Ectodermal cell (in vitro differentiated cells): ENCODE data around the gene C6orf163. TPM values are rescaled to one million over a fixed set of nuclear protein-coding genes. Genes with fewer than 3 reads are reported as not detected.
"Not testable (repeated sequence)": the region's sequence is repeated elsewhere in the genome, so short reads cannot be mapped to it uniquely, and the experiment has no call there.

Experiments
- H3K27ac ChIP-seq: 2 replicates; pipeline ENCODE4 v1.7.0; 2013; ENCODE audit warnings: mild to moderate bottlenecking, low read depth, low read length; ENCODE audit not compliant: insufficient read depth, poor library complexity, severe bottlenecking
- H3K27me3 ChIP-seq: 2 replicates; pipeline ENCODE4 v1.7.0; 2013; ENCODE audit warnings: mild to moderate bottlenecking, low read length; ENCODE audit not compliant: insufficient read depth, control insufficient read depth, poor library complexity, severe bottlenecking
- H3K36me3 ChIP-seq: one replicate; pipeline ENCODE4 v1.7.0; 2013; ENCODE audit warnings: low read length; ENCODE audit not compliant: control insufficient read depth, insufficient read depth
- H3K4me1 ChIP-seq: one replicate; pipeline ENCODE4 v1.7.0; 2013; ENCODE audit warnings: low read length; ENCODE audit not compliant: control insufficient read depth, insufficient read depth
- H3K4me3 ChIP-seq: 2 replicates; pipeline ENCODE4 v1.7.0; 2013; ENCODE audit warnings: low read depth, low read length, control low read depth; ENCODE audit not compliant: insufficient read depth
- H3K9me3 ChIP-seq: 2 replicates; pipeline ENCODE4 v1.7.0; 2013; ENCODE audit warnings: mild to moderate bottlenecking, low read length, moderate library complexity; ENCODE audit not compliant: control insufficient read depth
- WGBS, 2 experiments: methylation state at CpG; one replicate each; pipeline ENCODE4 v1.1.7; 2013; ENCODE audit warnings: missing lambda C conversion rate in 2 of 2; 5-methylcytosine and 5-hydroxymethylcytosine counted together
- polyA plus RNA-seq, 4 experiments: library from polyadenylated mRNA; stranded (reverse); fragments of 50-300 nt; gene quantifications; one replicate each; pipeline ENCODE4 v1.2.3, GENCODE V29; 2013

Gene C6orf163
- polyA plus RNA-seq (2013, experiment 1 of 4) = 3.2 TPM
- 3.3 TPM for polyA plus RNA-seq (2013, experiment 2 of 4)
- polyA plus RNA-seq (2013, experiment 3 of 4) = 2.8 TPM
- 2.5 TPM for polyA plus RNA-seq (2013, experiment 4 of 4)

GRCh38 chr6:87344731-87345130 is at the start of gene C6orf163:
Gene C6orf163 (plus strand): TSS chr6:87344813. CDS start chr6:87345100, 287 bp downstream.
- no peak within 1 kb of the TSS for H3K27ac ChIP-seq
- no peaks in the 10 kb centered on the region for H3K9me3 ChIP-seq
- H3K27me3 ChIP-seq = no peaks in the 10 kb centered on the region
- no peaks in the 10 kb centered on the region for H3K36me3 ChIP-seq
- no peak within 1 kb of the TSS for H3K4me3 ChIP-seq
- H3K4me1 ChIP-seq = no peaks in the 10 kb centered on the region
- WGBS, 2 experiments = 82 to 93% methylated on average over 1 of the region's 2 CpGs

DNA sequence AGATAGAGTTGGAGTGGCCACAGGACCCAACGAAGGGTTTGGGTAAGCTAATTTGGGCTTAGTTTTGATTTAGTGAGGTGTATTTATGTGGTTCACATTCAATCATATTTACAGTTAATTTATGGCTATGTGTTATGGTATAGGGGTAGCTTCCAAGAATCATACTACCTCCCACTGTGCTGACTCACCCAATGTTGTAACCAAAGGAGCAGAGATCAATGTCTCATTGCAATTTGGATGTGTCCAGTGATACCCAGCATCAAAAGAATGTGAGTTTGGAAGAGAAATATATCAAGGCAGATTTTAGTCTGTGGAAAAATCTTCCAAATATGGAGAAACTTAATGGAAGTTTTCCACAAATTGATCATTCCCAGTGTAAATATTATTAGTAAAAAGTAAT is 47.5 kb upstream of the C6orf163 start:
- no peak overlapping the region for H3K27ac ChIP-seq
- no peak overlapping the region for H3K4me3 ChIP-seq
- WGBS, 2 experiments = no CpG with 5 or more reads among the region's 1 CpG
- H3K4me1 ChIP-seq = no peaks in the 10 kb centered on the region
- H3K9me3 ChIP-seq = no peaks in the 10 kb centered on the region
- no peaks in the 10 kb centered on the region for H3K36me3 ChIP-seq
- no peaks in the 10 kb centered on the region for H3K27me3 ChIP-seq

DNA sequence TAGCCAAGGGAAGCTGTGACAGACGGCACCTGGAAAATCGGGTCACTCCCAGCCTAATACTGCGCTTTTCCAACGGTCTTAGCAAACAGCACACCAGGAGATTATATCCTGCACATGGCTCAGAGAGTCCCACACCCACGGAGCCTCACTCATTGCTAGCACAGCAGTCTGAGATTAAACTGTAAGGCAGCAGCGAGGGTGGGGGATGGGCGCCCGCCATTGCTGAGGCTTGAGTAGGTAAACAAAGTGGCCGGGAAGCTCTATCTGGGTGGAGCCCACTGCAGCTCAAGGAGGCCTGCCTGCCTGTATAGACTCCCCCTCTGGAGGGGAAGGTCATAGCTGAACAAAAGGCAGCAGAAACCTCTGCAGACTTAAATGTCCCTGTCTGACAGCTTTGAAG is 43.3 kb upstream of the C6orf163 start:
- not testable (repeated sequence) for H3K36me3 ChIP-seq, H3K27me3 ChIP-seq, H3K4me3 ChIP-seq, H3K9me3 ChIP-seq, H3K27ac ChIP-seq, H3K4me1 ChIP-seq
- 84 to 85% methylated on average over 9 of the region's 9 CpGs for WGBS, 2 experiments

DNA sequence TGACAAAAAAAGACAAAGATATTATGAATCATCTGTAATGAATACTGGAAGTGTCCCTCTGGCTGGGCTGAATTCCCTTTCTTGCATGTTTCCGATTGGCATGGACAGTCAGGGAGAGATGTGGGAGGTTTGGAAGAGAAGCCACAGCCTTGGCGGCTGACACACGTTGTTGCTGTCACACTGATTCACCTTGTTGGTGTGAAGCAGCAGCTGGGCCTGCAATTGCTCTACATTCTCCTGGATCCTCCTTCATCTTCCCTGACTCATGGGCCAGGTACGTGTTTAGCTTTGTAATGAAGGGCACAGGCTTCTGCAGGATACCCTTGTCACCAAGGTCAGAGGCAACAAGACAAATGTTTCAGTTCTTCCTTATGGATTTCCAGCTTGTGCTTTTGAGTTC is 35.6 kb upstream of the C6orf163 start:
- WGBS, 2 experiments = 79 to 85% methylated on average over 4 of the region's 4 CpGs
- Histone ChIP-seq H3K27ac (no peak overlapping the region), H3K4me1 (no peaks in the 10 kb centered on the region), H3K9me3 (no peaks in the 10 kb centered on the region), H3K4me3 (no peak overlapping the region), H3K36me3 (no peaks in the 10 kb centered on the region), H3K27me3 (no peaks in the 10 kb centered on the region)

DNA sequence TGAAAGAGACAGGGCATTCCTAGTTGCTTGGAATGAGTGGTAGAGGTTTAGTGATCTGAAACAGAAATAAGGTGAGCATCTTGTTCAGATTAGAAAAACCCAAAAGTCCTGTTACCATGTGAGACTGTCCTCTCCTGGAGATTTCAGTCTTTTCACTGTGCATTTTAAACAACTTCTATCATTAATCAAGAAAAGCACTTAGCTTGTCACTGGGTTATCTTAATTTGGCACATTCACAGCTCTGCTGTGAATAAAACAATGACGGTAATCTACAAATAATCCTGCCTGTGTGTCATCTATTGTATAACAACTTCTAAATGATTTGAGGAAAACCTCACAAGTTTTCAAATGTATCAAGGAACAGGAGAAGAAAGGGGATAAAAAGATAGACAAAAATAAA is 31.8 kb upstream of the C6orf163 start:
- WGBS, 2 experiments = no CpG with 5 or more reads among the region's 1 CpG
- Histone ChIP-seq H3K4me3 (no peak overlapping the region), H3K27me3 (no peaks in the 10 kb centered on the region), H3K27ac (no peak overlapping the region), H3K9me3 (no peaks in the 10 kb centered on the region), H3K36me3 (no peaks in the 10 kb centered on the region), H3K4me1 (no peaks in the 10 kb centered on the region)

DNA sequence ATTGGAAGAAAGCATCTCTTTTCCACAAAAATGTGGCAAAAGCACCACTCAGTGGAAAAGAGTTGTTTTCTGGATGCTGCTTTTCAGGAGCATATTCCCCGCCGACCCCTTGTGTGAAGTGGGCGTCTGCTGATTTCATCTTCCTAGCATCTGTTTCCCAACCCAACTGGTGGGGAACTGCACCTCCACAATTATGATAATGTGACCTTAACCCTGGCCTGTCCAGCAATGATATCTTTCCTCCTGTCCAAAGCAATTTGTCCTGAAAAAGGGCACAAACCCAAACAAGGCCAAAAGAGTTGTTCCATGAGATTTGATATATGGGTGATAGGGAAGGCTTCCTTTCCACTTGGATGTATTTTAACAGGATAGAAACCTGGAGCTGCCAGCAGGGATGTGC is 29.5 kb upstream of the C6orf163 start:
- H3K4me1 ChIP-seq = no peaks in the 10 kb centered on the region
- 95 to 98% methylated on average over 3 of the region's 3 CpGs for WGBS, 2 experiments
- H3K27me3 ChIP-seq = no peaks in the 10 kb centered on the region
- no peaks in the 10 kb centered on the region for H3K36me3 ChIP-seq
- H3K9me3 ChIP-seq = no peaks in the 10 kb centered on the region
- no peak overlapping the region for H3K4me3 ChIP-seq
- H3K27ac ChIP-seq = no peak overlapping the region

DNA sequence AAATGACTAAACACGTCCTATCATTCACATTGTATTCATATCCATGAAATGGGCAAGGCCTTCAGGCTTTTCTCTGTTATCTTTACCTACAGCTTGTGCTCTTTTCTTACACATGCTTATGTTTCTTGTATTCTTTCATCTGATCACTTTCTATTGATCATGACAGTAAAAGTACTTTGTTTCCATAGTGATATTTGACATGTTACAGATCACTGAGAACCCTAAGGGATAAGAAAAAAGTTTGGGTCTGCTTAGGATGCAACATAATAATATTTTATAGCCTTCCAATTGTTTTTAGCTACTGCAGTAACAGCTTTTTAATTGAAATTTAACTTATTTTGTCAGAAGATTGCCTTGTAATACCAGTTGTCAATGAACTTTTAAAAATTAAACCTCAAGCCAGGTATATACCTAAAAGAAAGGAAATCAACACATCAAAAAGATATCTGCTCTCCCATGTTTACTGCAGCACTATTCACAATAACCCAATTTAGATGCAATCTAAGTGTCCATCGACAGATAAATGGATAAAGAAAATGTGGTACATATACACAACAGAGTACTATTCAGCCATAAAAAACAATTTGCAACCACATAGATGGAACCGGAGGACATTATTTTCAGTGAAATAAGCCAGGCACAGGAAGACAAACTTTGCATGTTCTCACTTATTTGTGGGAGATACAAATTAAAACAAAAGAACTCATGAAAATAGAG is 25.2 kb upstream of the C6orf163 start:
- H3K9me3 ChIP-seq = no peaks in the 10 kb centered on the region
- H3K4me1 ChIP-seq = no peaks in the 10 kb centered on the region
- H3K4me3 ChIP-seq = no peak overlapping the region
- H3K27me3 ChIP-seq = no peaks in the 10 kb centered on the region
- no peak overlapping the region for H3K27ac ChIP-seq
- H3K36me3 ChIP-seq = no peaks in the 10 kb centered on the region
- WGBS, 2 experiments = 81 to 94% methylated on average over 2 of the region's 3 CpGs

GRCh38 chr6:87322304-87323212 is 22.1 kb upstream of the C6orf163 start, which contains the start of gene SMIM8:
Gene SMIM8 (plus strand): TSS chr6:87322588. CDS start chr6:87337032, 14,444 bp downstream.
- 2% methylated on average over 59 to 60 of the region's 60 CpGs for WGBS, 2 experiments
- Histone ChIP-seq H3K4me3 (peak within 1 kb of the TSS; percentile 99), H3K4me1 (no peaks in the 10 kb centered on the region), H3K27me3 (no peaks in the 10 kb centered on the region), H3K9me3 (no peaks in the 10 kb centered on the region), H3K27ac (no peak within 1 kb of the TSS), H3K36me3 (no peaks in the 10 kb centered on the region)

- 91 to 95% methylated on average over 1 of the region's 1 CpG for WGBS, 2 experiments
- H3K4me1 ChIP-seq, H3K36me3 ChIP-seq, H3K27ac ChIP-seq, H3K9me3 ChIP-seq, H3K4me3 ChIP-seq, H3K27me3 ChIP-seq: not testable (repeated sequence)
Observed at GRCh38 chr6:87323880-87324279, 20.7 kb upstream of the C6orf163 start.

- Histone ChIP-seq H3K27ac (no peak overlapping the region), H3K4me3 (no peak overlapping the region), H3K36me3 (no peaks in the 10 kb centered on the region), H3K4me1 (peaks cover under 1% of the 10 kb centered on the region), H3K9me3 (no peaks in the 10 kb centered on the region), H3K27me3 (no peaks in the 10 kb centered on the region)
Observed at GRCh38 chr6:87330961-87331360, 13.7 kb upstream of the C6orf163 start.
